ENCODE data around the gene MRPL34.

MRPL34 gene

DNA sequence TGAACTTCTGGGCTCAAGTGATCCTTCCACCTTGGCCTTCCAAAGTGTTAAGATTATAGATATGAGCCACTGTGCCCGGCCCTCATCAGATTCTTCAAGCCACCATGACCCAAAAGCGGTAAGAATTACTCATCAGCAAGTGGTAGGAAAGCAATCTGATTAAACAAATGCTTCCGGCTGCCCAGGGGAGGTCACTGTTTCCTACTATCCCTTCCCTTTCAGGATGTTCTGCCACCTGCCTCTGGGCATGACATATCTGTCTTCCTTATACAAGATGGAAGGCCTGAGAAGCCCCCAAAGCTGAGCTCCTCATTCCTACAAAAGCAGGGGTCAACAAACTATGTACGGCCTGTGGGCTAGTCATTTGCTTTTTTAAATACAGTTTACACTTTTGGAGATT is 9.4 kb upstream of the MRPL34 start:
- DNase-seq (ENCODE audit: low read depth in 2 of 2) = no peak
- H3K4me3 ChIP-seq (replicated peaks in 1 of 2; ENCODE audit: low read depth in 2 of 2, low read length in 2 of 2) = no peak overlapping the region
- TF ChIP-seq, protein P1, sequence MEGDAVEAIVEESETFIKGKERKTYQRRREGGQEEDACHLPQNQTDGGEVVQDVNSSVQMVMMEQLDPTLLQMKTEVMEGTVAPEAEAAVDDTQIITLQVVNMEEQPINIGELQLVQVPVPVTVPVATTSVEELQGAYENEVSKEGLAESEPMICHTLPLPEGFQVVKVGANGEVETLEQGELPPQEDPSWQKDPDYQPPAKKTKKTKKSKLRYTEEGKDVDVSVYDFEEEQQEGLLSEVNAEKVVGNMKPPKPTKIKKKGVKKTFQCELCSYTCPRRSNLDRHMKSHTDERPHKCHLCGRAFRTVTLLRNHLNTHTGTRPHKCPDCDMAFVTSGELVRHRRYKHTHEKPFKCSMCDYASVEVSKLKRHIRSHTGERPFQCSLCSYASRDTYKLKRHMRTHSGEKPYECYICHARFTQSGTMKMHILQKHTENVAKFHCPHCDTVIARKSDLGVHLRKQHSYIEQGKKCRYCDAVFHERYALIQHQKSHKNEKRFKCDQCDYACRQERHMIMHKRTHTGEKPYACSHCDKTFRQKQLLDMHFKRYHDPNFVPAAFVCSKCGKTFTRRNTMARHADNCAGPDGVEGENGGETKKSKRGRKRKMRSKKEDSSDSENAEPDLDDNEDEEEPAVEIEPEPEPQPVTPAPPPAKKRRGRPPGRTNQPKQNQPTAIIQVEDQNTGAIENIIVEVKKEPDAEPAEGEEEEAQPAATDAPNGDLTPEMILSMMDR (IDR thresholded peaks at IDR 0.05; ENCODE audit: low read depth, low read length) = no peak

DNA sequence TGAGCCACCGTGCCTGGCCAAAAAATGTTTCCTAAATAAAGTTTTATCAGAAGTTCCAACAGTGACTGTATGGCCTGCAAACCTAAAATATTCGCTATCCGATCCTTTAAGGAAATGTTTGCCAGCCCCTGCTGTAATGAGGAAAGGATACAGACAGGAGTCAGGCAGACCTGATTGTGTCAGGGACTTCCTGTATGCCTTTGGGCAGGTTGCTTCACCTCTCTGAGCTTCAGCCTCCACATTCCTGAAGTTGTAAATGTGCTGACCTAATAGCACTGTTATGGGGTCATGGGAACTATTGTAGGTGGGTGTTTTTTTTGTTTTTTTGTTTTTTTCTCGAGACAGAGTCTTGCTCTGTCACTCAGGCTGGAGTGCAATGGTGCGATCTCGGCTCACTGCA is 8.7 kb upstream of the MRPL34 start:
- H3K4me3 ChIP-seq (replicated peaks in 1 of 2; ENCODE audit: low read depth in 2 of 2, low read length in 2 of 2) = no peak overlapping the region
- DNase-seq (ENCODE audit: low read depth in 2 of 2) = no peak
- TF ChIP-seq, protein P1 (IDR thresholded peaks at IDR 0.05; ENCODE audit: low read depth, low read length) = no peak

DNA sequence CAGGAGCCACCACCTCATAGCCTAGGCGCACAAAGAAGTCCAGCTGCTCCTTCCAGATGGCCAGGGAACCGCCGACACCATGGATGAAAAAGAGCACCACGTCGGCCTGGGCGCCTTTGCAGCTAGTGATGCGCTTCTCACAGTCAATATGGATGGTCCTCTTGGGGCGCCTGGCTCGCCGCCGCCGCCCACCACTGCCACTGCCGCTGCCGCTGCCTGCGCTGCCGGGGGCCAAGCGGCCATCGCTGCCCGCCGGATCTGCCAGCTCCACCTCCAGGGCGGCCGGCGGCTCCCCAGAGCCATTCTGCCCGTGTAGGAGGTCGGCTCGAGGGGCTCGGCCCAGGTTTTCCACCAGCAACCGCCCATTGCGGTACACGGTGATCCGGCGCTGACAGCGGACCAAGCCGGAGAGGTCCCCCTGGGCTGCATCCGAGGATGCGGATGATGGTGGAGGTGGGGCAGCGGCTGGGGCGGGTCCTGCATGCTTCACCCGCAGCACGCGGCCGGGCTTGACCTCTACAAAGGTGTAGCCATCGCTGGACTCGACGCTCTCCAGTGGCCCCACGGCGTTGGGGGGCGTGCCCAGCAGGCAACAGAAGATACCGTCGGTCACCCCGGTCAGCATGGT is 4.6 kb upstream of the MRPL34 start:
- TF ChIP-seq, protein P1 (IDR thresholded peaks at IDR 0.05; ENCODE audit: low read depth, low read length) = no peak
- no peak overlapping the region for H3K4me3 ChIP-seq (replicated peaks in 1 of 2; ENCODE audit: low read depth in 2 of 2, low read length in 2 of 2)
- no peak for DNase-seq (ENCODE audit: low read depth in 2 of 2)

DNA sequence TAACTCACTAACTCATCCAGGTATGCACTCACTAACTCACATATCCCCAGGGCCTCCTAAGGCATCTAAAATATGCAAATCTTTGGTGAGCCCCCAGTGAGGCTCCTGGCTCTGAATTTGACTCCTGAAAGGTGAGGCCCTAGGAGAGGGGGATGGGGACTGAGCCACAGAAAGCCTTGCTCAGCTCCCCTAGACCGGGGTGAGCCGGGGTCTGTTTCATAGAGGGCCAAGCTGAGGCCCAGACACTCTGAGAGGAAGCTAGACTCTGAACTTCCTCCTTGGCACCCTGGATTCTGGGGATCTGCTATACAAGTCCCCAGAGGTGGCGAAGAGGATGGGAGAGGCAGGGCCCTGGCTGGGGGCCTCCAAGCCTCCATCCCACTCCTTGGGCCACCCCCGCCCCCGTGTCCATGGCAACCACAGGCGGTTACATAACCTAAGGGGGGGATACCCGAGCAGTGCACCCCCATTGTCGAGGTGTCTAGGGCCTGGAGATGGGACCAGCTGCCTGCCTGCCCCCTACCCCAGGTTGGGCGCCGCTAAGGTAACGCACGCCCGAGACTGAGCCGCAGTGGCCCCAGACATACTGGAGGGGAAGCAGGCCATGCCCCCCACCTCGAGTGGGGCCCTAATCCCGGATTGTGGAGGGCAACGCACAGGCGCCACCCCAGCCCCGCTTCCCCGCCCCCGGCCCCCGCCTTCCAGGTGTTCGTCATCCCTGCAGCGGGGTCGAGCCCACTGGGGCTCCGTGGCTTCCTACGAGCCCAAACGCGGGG is 3.1 kb upstream of the MRPL34 start:
- no peak for DNase-seq (ENCODE audit: low read depth in 2 of 2)
- TF ChIP-seq, protein P1 (IDR thresholded peaks at IDR 0.05; ENCODE audit: low read depth, low read length) = no peak
- H3K4me3 ChIP-seq (replicated peaks in 1 of 2; ENCODE audit: low read depth in 2 of 2, low read length in 2 of 2) = peak overlapping the region; percentile 68 to 69

DNA sequence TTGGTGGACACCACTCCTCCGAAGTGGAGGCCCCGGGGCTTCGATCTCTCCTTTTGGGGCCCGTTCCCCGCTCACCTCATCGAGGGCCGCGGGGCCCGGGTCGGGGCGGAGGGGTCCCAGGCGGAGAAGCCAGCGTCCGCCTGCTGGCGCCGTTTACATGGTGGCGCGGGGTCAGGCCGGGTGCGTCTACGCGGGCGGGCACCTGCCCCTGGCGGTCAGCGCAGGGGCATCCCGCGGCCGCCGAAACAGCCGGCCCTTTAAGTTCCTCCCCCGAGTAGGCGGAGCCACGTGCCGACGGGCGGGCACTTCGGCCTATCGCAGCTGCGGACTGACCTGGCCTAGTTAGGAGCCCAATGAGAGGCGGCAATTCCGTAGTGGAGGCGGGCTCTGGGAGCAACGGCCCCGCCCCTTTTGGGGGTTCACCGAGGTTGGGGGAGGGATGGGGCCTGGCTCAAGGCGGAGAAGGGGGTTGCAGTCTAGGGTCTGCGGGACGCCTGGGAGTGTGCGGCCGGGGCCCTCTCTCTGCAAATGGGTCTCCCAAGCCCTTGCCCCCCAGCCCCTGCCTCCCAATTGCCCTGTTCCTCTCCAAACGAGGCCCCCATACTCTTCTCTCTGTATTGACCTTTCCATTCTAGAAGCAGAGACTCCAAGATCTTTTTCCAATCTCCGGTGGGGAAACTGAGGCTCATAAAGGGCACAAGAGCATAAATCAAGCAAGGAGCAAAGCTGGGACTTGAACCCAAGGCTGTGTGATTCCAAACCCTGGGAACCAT is 2.3 kb upstream of the MRPL34 start, which contains the start of gene ABHD8:
TSS of gene ABHD8 (minus strand) at position 259 of the 773 bp plus-strand sequence. CDS start 1,809 bp downstream, outside the sequence.
- H3K4me3 ChIP-seq (replicated peaks in 1 of 2; ENCODE audit: low read depth in 2 of 2, low read length in 2 of 2) = peak within 1 kb of the TSS; percentile 68 to 69
- TF ChIP-seq, protein P1 (IDR thresholded peaks at IDR 0.05; ENCODE audit: low read depth, low read length) = peak; percentile 32
- peak; percentile 97 for DNase-seq (ENCODE audit: low read depth in 2 of 2)

DNA sequence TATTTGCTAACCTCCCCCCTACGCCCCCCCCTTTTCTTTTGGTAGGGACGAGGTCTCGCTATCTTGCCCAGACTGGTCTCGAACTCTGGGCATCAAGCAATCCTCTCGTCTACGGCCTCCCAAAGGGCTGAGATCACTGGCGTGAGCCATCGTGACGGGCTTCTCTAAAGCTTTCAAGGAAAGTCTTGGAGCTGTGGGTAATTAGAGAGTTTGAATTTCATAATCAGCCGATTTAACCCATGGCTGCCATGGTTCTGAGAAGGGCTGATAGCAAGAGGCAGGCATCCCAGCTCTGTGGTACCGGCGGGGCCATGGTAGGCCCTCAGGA is 1.8 kb upstream of the MRPL34 start:
- H3K4me3 ChIP-seq (replicated peaks in 1 of 2; ENCODE audit: low read depth in 2 of 2, low read length in 2 of 2) = no peak overlapping the region
- DNase-seq (ENCODE audit: low read depth in 2 of 2) = no peak
- TF ChIP-seq, protein P1 (IDR thresholded peaks at IDR 0.05; ENCODE audit: low read depth, low read length) = no peak

Measured in cardiac fibroblast (primary cell).